Measurements from ENCODE around the gene EMILIN3. TPM values are rescaled to one million over a fixed set of nuclear protein-coding genes. Genes with fewer than 3 reads are reported as not detected.

The EMILIN3 gene
- total RNA-seq, 2 experiments from 2014 or later: not detected

- no TSS peak for BruUV-seq (replicated peaks)
- Histone ChIP-seq H3K36me3 (ENCODE audit: insufficient read depth, low read length) (peaks cover 60% of the 10 kb centered on the region; the same call in 1 of the 2 replicates), H3K4me1 (ENCODE audit: insufficient read depth, low read length, poor library complexity, severe bottlenecking) (peaks cover 5% of the 10 kb centered on the region), H3K79me2 (ENCODE audit: insufficient read depth, low read depth, low read length) (no peaks in the 10 kb centered on the region), H3K27ac (ENCODE audit: low read depth, low read length, poor library complexity, severe bottlenecking) (no peak overlapping the region), H3K4me2 (ENCODE audit: low read length) (no peak overlapping the region), H4K20me1 (ENCODE audit: insufficient read depth, low read length) (no peaks in the 10 kb centered on the region), H3K9me2 (ENCODE audit: insufficient read depth, low read length) (no peaks in the 10 kb centered on the region), H3K9me3 (ENCODE audit: low read length) (no peaks in the 10 kb centered on the region), H3K4me3 (ENCODE audit: low read depth, low read length, poor library complexity, severe bottlenecking) (no peak overlapping the region), H2AFZ (ENCODE audit: low read length) (no peak overlapping the region)
- ChIA-PET CTCF (ENCODE audit: unreplicated experiment) (no interaction called here), POLR2A (interaction anchor here (0.6 kb wide), 1 partner anchor 577 kb away, joined by 3 read pairs; no protein-coding TSS in a partner anchor)
- intact Hi-C loops (cut with micrococcal nuclease; ENCODE audit: unreplicated experiment): no loop called here
- DNase-seq (ENCODE audit: low spot score): no peak
- TF ChIP-seq EZH2phosphoT487 (IDR thresholded peaks at IDR 0.05; ENCODE audit: borderline replicate concordance, low read depth, low read length): no peak
- no peak for TF ChIP-seq CTCF (conservative IDR thresholded peaks at IDR 0.05; ENCODE audit: low read length)
These were observed 42.4 kb upstream of the EMILIN3 start for GRCh38 chr20:41408986-41409385.

- no peak overlapping the region for H3K4me3 ChIP-seq (ENCODE audit: low read depth, low read length, poor library complexity, severe bottlenecking)
- peaks cover 5% of the 10 kb centered on the region for H3K4me1 ChIP-seq (ENCODE audit: insufficient read depth, low read length, poor library complexity, severe bottlenecking)
- TF ChIP-seq EZH2phosphoT487 (IDR thresholded peaks at IDR 0.05; ENCODE audit: borderline replicate concordance, low read depth, low read length) (no peak), CTCF (conservative IDR thresholded peaks at IDR 0.05; ENCODE audit: low read length) (no peak)
- no peak overlapping the region for H3K4me2 ChIP-seq (ENCODE audit: low read length)
- no peaks in the 10 kb centered on the region for H3K9me2 ChIP-seq (ENCODE audit: insufficient read depth, low read length)
- no TSS peak for BruUV-seq (replicated peaks)
- DNase-seq (ENCODE audit: low spot score): no peak
- H2AFZ ChIP-seq (ENCODE audit: low read length): no peak overlapping the region
- H3K9me3 ChIP-seq (ENCODE audit: low read length): no peaks in the 10 kb centered on the region
- H3K36me3 ChIP-seq (ENCODE audit: insufficient read depth, low read length): peaks cover 53% of the 10 kb centered on the region; the same call in 1 of the 2 replicates
- H3K27ac ChIP-seq (ENCODE audit: low read depth, low read length, poor library complexity, severe bottlenecking): no peak overlapping the region
- no peaks in the 10 kb centered on the region for H3K79me2 ChIP-seq (ENCODE audit: insufficient read depth, low read depth, low read length)
- ChIA-PET CTCF (ENCODE audit: unreplicated experiment) (no interaction called here), POLR2A (interaction anchor here (0.6 kb wide), 1 partner anchor 578 kb away, joined by 3 read pairs; no protein-coding TSS in a partner anchor)
- H4K20me1 ChIP-seq (ENCODE audit: insufficient read depth, low read length): no peaks in the 10 kb centered on the region
- intact Hi-C loops (cut with micrococcal nuclease; ENCODE audit: unreplicated experiment): no loop called here
These were observed 41.7 kb upstream of the EMILIN3 start for GRCh38 chr20:41408156-41408794.

- H3K27ac ChIP-seq (ENCODE audit: low read depth, low read length, poor library complexity, severe bottlenecking): no peak overlapping the region
- TF ChIP-seq EZH2phosphoT487 (IDR thresholded peaks at IDR 0.05; ENCODE audit: borderline replicate concordance, low read depth, low read length) (no peak), CTCF (conservative IDR thresholded peaks at IDR 0.05; ENCODE audit: low read length) (no peak)
- no peak for DNase-seq (ENCODE audit: low spot score)
- no TSS peak for BruUV-seq (replicated peaks)
- intact Hi-C loops (cut with micrococcal nuclease; ENCODE audit: unreplicated experiment): no loop called here
- peaks cover 50% of the 10 kb centered on the region; the same call in 1 of the 2 replicates for H3K36me3 ChIP-seq (ENCODE audit: insufficient read depth, low read length)
- H2AFZ ChIP-seq (ENCODE audit: low read length): no peak overlapping the region
- ChIA-PET POLR2A (no interaction called here), CTCF (ENCODE audit: unreplicated experiment) (no interaction called here)
- H3K79me2 ChIP-seq (ENCODE audit: insufficient read depth, low read depth, low read length): no peaks in the 10 kb centered on the region
- no peaks in the 10 kb centered on the region for H3K9me3 ChIP-seq (ENCODE audit: low read length)
- no peaks in the 10 kb centered on the region for H3K9me2 ChIP-seq (ENCODE audit: insufficient read depth, low read length)
- no peaks in the 10 kb centered on the region for H4K20me1 ChIP-seq (ENCODE audit: insufficient read depth, low read length)
- H3K4me2 ChIP-seq (ENCODE audit: low read length): no peak overlapping the region
- H3K4me3 ChIP-seq (ENCODE audit: low read depth, low read length, poor library complexity, severe bottlenecking): no peak overlapping the region
- H3K4me1 ChIP-seq (ENCODE audit: insufficient read depth, low read length, poor library complexity, severe bottlenecking): peaks cover 5% of the 10 kb centered on the region
These were observed 41.0 kb upstream of the EMILIN3 start for GRCh38 chr20:41407607-41408006.
